GM12878 (cell line): ENCODE data around the gene CEACAM21.

Source experiments
- EZH2 ChIP-seq: IDR thresholded peaks from 2 replicates; pipeline ENCODE4 v1.6.1; 2012; ENCODE audit warnings: low read depth, mild to moderate bottlenecking, control low read depth, inconsistent platforms, low read length, borderline replicate concordance; ENCODE audit not compliant: control insufficient read depth
- MYB ChIP-seq: fragments of 150-350 bp; IDR thresholded peaks from 2 replicates; pipeline ENCODE4 v1.6.1; 2014; ENCODE audit warnings: mild to moderate bottlenecking, low read depth, low read length, borderline replicate concordance
- NRF1 ChIP-seq: conservative IDR thresholded peaks from 2 replicates; pipeline ENCODE4 v1.6.1; 2011; ENCODE audit warnings: mild to moderate bottlenecking, low read depth, low read length, improper control_type of control experiment
- POLR2AphosphoS5 ChIP-seq: IDR thresholded peaks from 2 replicates; pipeline ENCODE4 v1.6.1; 2011; ENCODE audit warnings: mild to moderate bottlenecking, low read length, inconsistent platforms
- RCOR1 ChIP-seq: conservative IDR thresholded peaks from 2 replicates; pipeline ENCODE4 v1.6.1; 2012; ENCODE audit warnings: low read depth, low read length, improper control_type of control experiment
- RFX5 ChIP-seq: IDR thresholded peaks from 2 replicates; pipeline ENCODE4 v1.6.1; 2011; ENCODE audit warnings: low read depth, low read length, improper control_type of control experiment
- SUZ12 ChIP-seq: fragments of 200-600 bp; sonication (generic); IDR thresholded peaks from one replicate; pipeline ENCODE4 v1.6.1; 2018; ENCODE audit warnings: antibody characterized with exemption, mild to moderate bottlenecking; ENCODE audit not compliant: unreplicated experiment
- ZBED1 ChIP-seq: IDR thresholded peaks from 2 replicates; pipeline ENCODE4 v1.6.1; 2016; ENCODE audit warnings: borderline replicate concordance
- ZSCAN29 ChIP-seq: fragments of 450-650 bp; IDR thresholded peaks from 2 replicates; pipeline ENCODE4 v1.6.1; 2017; ENCODE audit warnings: mild to moderate bottlenecking, moderate library complexity
- TF ChIP-seq, protein P1 (sequence below), 3 experiments: IDR thresholded peaks in 2 of 3; conservative IDR thresholded peaks in 1 of 3; 2 replicates each; pipeline ENCODE4 v1.5.1; 2011; ENCODE audit warnings: low read depth in 3 of 3, low read length in 3 of 3, mild to moderate bottlenecking in 3 of 3, control low read depth in 2 of 3, moderate library complexity in 2 of 3, inconsistent platforms in 1 of 3, mixed read lengths in 1 of 3; ENCODE audit not compliant: control insufficient read depth in 2 of 3, insufficient read depth in 1 of 3; ENCODE audit errors: extremely low read depth in 1 of 3
- TF ChIP-seq, protein P2 (sequence below): IDR thresholded peaks from 2 replicates; pipeline ENCODE4 v1.6.1; 2011; ENCODE audit warnings: low read depth, mild to moderate bottlenecking, low read length, moderate library complexity, borderline replicate concordance; ENCODE audit errors: extremely low read depth

DNA sequence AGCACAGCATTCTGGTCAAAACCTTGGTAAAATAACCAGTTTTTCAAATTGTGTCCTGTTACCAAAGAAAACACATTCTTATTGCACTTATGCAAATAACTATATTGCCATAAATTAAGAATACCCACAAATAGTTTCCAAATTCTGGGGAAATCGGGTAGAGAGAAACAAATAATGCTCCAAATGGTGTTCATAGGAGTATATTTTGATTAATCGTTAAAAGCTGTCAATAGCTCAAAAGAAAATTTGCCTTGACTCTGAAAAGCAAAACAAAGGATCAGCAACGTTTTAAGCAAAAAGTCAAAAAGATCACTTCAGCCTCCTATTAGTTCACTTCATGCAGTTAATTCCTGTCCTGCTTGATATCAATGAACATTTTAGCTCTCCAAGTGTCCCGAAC is 22.2 kb upstream of the CEACAM21 start:
- no peak for TF ChIP-seq NRF1
- no peak for TF ChIP-seq ZBED1
- TF ChIP-seq POLR2AphosphoS5, result no peak
- TF ChIP-seq, protein P1, sequence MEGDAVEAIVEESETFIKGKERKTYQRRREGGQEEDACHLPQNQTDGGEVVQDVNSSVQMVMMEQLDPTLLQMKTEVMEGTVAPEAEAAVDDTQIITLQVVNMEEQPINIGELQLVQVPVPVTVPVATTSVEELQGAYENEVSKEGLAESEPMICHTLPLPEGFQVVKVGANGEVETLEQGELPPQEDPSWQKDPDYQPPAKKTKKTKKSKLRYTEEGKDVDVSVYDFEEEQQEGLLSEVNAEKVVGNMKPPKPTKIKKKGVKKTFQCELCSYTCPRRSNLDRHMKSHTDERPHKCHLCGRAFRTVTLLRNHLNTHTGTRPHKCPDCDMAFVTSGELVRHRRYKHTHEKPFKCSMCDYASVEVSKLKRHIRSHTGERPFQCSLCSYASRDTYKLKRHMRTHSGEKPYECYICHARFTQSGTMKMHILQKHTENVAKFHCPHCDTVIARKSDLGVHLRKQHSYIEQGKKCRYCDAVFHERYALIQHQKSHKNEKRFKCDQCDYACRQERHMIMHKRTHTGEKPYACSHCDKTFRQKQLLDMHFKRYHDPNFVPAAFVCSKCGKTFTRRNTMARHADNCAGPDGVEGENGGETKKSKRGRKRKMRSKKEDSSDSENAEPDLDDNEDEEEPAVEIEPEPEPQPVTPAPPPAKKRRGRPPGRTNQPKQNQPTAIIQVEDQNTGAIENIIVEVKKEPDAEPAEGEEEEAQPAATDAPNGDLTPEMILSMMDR (IDR thresholded peaks at IDR 0.05 in 2 of 3, conservative IDR thresholded peaks at IDR 0.05 in 1 of 3; ENCODE audit: control insufficient read depth in 2 of 3, extremely low read depth in 1 of 3, insufficient read depth in 1 of 3, low read depth in 3 of 3, low read length in 3 of 3), result no peak
- TF ChIP-seq ZSCAN29, result no peak
- TF ChIP-seq SUZ12, result no peak
- TF ChIP-seq RCOR1, result no peak
- TF ChIP-seq, protein P2, sequence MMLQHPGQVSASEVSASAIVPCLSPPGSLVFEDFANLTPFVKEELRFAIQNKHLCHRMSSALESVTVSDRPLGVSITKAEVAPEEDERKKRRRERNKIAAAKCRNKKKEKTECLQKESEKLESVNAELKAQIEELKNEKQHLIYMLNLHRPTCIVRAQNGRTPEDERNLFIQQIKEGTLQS, result no peak
- TF ChIP-seq RFX5, result no peak
- TF ChIP-seq MYB, result no peak
- TF ChIP-seq EZH2, result no peak
